A673 (cell line): ENCODE results near the gene PHYHIPL. TPM values are rescaled to one million over a fixed set of nuclear protein-coding genes. Genes with fewer than 3 reads are reported as not detected.

ENCODE experiments used
- BruUV-seq: library from RNA; stranded (reverse); fragments of 400-500 nt; replicated peaks from 2 replicates; lab custom pipeline; 2021; lab: Mats Ljungman, UMichigan
- CTCF ChIA-PET: fragments of 300-600 bp; sonication (Branson Sonifier 250); formaldehyde crosslinking; loops from one replicate; lab custom pipeline; 2022; ENCODE audit warnings: antibody characterized with exemption; lab: Charles Lee
- POLR2A ChIA-PET: fragments of 300-600 bp; sonication (Branson Sonifier 250); formaldehyde crosslinking; loops from one replicate; lab custom pipeline; 2022; ENCODE audit warnings: antibody characterized with exemption; ENCODE audit not compliant: low non-redundant PET; lab: Charles Lee
- DNase-seq: peaks from one replicate; pipeline ENCODE4 v3.0.0-alpha.2; 2015; ENCODE audit warnings: low spot score
- H3K27ac ChIP-seq: fragments of 200-600 bp; sonication (generic); 2 replicates; pipeline ENCODE4 v1.5.1; 2016; ENCODE audit warnings: mixed run types, low read depth, mild to moderate bottlenecking, mixed read lengths, antibody characterized with exemption, low read length; ENCODE audit not compliant: poor library complexity, severe bottlenecking
- H3K27me3 ChIP-seq: fragments of 200-600 bp; sonication (generic); replicated peaks from 2 replicates; pipeline ENCODE4 v1.6.1; 2017; ENCODE audit warnings: mixed run types, low read depth, mild to moderate bottlenecking, mixed read lengths, antibody characterized with exemption, low read length; ENCODE audit not compliant: insufficient read depth, poor library complexity
- H3K36me3 ChIP-seq: fragments of 200-600 bp; sonication (generic); 2 replicates; pipeline ENCODE4 v1.6.1; 2016; ENCODE audit warnings: mixed run types, mild to moderate bottlenecking, mixed read lengths, antibody characterized with exemption, low read length; ENCODE audit not compliant: insufficient read depth, poor library complexity, severe bottlenecking
- H3K4me1 ChIP-seq: fragments of 200-600 bp; sonication (generic); 2 replicates; pipeline ENCODE4 v1.6.1; 2017; ENCODE audit warnings: mixed run types, mild to moderate bottlenecking, mixed read lengths, antibody characterized with exemption, low read length; ENCODE audit not compliant: insufficient read depth, poor library complexity, severe bottlenecking
- H3K4me3 ChIP-seq: fragments of 200-600 bp; sonication (generic); 2 replicates; pipeline ENCODE4 v1.5.1; 2016; ENCODE audit warnings: low read depth, mixed run types, mild to moderate bottlenecking, mixed read lengths, low read length; ENCODE audit not compliant: poor library complexity, severe bottlenecking
- H3K9me3 ChIP-seq: fragments of 200-600 bp; sonication (generic); 2 replicates; pipeline ENCODE4 v1.6.1; 2016; ENCODE audit warnings: mixed run types, low read depth, mild to moderate bottlenecking, mixed read lengths, antibody characterized with exemption, low read length; ENCODE audit not compliant: poor library complexity, severe bottlenecking
- EZH2 ChIP-seq: fragments of 200-600 bp; sonication (generic); IDR thresholded peaks from 2 replicates; pipeline ENCODE4 v1.6.1; 2017; ENCODE audit warnings: borderline replicate concordance, low read depth, mild to moderate bottlenecking, mixed read lengths, antibody characterized with exemption, low read length; ENCODE audit not compliant: poor library complexity, severe bottlenecking
- intact Hi-C: fragments of 100-400 bp; cut with micrococcal nuclease; formaldehyde crosslinking; loops from one replicate; pipeline ENCODE4 v1.10.0; 2022; ENCODE audit not compliant: unreplicated experiment
- total RNA-seq: library from RNA; stranded (reverse); gene quantifications from 2 replicates; pipeline ENCODE4 v1.2.3, GENCODE V29; 2021
- TF ChIP-seq, protein P1 (sequence below): fragments of 300-800, 200-600 bp; sonication (generic); conservative IDR thresholded peaks from 2 replicates; pipeline ENCODE4 v1.5.1; 2017; ENCODE audit warnings: low read depth, mild to moderate bottlenecking, antibody characterized with exemption, low read length, moderate library complexity, mixed read lengths

PHYHIPL gene
- total RNA-seq, 1 experiment from 2014 or later: 0.97 TPM

DNA sequence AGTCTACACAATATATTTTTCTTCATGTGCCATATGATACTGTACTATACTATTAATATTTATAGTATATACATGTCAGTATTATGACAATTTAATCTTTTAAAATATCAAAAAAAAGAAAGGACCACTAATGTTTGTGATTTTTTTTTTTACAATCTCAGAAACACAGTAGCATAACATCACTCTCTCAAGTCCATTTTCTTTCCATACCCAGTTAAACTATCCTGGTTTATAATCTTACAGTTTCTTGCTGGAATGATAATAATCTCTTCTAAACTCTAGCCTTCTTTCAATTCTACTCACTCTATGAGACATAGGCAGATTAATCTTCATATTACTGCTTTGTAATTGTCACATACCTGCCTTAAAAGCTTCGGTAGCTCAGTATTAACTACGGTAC lies 8.9 kb upstream of the PHYHIPL start:
- Histone ChIP-seq H3K27me3 (peaks cover 3% of the 10 kb centered on the region), H3K27ac (no peak overlapping the region), H3K36me3 (no peaks in the 10 kb centered on the region), H3K4me1 (no peaks in the 10 kb centered on the region), H3K4me3 (no peak overlapping the region), H3K9me3 (no peaks in the 10 kb centered on the region)
- DNase-seq: no peak
- POLR2A ChIA-PET: no interaction called here
- intact Hi-C loops: no loop called here
- no TSS peak for BruUV-seq
- no peak for TF ChIP-seq EZH2
- TF ChIP-seq, protein P1, sequence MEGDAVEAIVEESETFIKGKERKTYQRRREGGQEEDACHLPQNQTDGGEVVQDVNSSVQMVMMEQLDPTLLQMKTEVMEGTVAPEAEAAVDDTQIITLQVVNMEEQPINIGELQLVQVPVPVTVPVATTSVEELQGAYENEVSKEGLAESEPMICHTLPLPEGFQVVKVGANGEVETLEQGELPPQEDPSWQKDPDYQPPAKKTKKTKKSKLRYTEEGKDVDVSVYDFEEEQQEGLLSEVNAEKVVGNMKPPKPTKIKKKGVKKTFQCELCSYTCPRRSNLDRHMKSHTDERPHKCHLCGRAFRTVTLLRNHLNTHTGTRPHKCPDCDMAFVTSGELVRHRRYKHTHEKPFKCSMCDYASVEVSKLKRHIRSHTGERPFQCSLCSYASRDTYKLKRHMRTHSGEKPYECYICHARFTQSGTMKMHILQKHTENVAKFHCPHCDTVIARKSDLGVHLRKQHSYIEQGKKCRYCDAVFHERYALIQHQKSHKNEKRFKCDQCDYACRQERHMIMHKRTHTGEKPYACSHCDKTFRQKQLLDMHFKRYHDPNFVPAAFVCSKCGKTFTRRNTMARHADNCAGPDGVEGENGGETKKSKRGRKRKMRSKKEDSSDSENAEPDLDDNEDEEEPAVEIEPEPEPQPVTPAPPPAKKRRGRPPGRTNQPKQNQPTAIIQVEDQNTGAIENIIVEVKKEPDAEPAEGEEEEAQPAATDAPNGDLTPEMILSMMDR: no peak
- CTCF ChIA-PET: no interaction called here

DNA sequence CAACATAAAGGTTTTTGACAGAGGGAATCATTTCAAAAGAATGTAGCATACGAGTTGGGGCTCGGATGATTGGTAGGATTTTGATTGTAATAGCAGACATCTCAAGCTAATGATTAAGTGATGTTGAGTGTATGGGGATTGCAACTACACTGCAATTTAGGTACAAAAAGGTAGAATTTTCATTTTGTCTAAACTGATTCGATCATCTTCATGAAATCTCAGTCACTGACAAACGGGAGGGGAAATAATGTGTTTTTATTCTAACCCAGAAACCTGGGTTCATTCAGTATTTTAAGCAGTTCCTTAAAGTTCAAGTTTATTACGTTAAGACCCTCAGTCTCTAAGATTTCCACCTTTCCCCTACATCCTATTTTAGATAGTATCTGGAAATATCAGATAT lies 3.9 kb upstream of the PHYHIPL start:
- H3K9me3 ChIP-seq: no peaks in the 10 kb centered on the region
- intact Hi-C loops: no loop called here
- H3K36me3 ChIP-seq: no peaks in the 10 kb centered on the region
- BruUV-seq: no TSS peak
- H3K27me3 ChIP-seq: peaks cover 39% of the 10 kb centered on the region
- TF ChIP-seq EZH2: no peak
- TF ChIP-seq, protein P1: no peak
- no peaks in the 10 kb centered on the region for H3K4me1 ChIP-seq
- CTCF ChIA-PET: no interaction called here
- H3K27ac ChIP-seq: no peak overlapping the region
- no peak for DNase-seq
- POLR2A ChIA-PET: no interaction called here
- no peak overlapping the region for H3K4me3 ChIP-seq

DNA sequence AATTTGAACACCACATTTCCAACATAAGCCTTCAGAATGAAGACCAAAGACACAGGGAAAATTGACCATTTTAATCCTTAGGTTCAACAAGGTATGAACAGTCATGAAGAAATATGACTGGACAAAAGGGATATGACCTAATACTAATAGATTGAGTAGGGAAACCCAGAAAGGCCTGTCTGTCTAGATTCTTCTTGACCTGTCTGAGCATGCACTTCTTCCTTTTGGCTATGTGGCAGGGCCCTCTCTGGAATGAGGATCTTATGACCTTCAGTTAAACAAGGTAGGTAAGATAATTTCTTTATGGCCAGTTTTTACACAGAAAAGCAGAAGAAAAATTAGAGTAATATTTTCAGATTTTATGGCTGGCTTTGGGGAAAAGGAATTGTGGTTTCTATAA lies 3.0 kb upstream of the PHYHIPL start:
- Histone ChIP-seq H3K4me1 (no peaks in the 10 kb centered on the region), H3K9me3 (no peaks in the 10 kb centered on the region), H3K27me3 (peaks cover 46% of the 10 kb centered on the region), H3K4me3 (no peak overlapping the region), H3K27ac (no peak overlapping the region), H3K36me3 (no peaks in the 10 kb centered on the region)
- no peak for TF ChIP-seq EZH2
- BruUV-seq: no TSS peak
- DNase-seq: no peak
- intact Hi-C loops: no loop called here
- POLR2A ChIA-PET: no interaction called here
- CTCF ChIA-PET: no interaction called here

GRCh38 chr10:59175538-59176240 lies 754 bp upstream of the PHYHIPL start:
- TF ChIP-seq EZH2: no peak
- no peak overlapping the region for H3K27ac ChIP-seq
- ChIA-PET CTCF (no interaction called here), POLR2A (no interaction called here)
- BruUV-seq: no TSS peak
- intact Hi-C loops: no loop called here
- no peaks in the 10 kb centered on the region for H3K4me1 ChIP-seq
- peaks cover 60% of the 10 kb centered on the region for H3K27me3 ChIP-seq
- no peaks in the 10 kb centered on the region for H3K36me3 ChIP-seq
- peak overlapping the region; percentile 27 for H3K4me3 ChIP-seq
- no peaks in the 10 kb centered on the region for H3K9me3 ChIP-seq
- DNase-seq: no peak
